Measurements from ENCODE around the gene SAMD4A.
A peak's percentile ranks its signal among the peaks of the same experiment; 100 is the strongest.

The SAMD4A gene

DNA sequence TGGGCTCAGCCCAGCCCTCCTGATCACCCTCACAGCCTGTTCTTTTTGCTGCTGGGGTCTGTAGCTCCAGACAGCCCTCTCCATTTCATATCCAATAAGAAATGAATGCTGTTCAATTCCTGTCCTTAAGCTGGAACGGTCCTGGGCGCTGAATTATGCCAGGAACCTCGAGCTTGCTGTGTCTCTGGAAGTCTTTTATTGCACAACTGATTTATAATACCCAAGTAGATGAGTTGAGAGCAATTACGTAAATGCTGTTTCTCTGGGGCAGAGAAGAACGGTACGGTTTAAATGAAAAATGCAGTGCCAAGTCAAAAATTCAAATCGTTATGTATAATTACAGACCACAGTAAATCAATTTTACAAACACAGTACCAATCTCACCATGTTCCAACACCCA, 161.0 kb downstream of the SAMD4A start:
- H4K20me1 ChIP-seq (ENCODE audit: low read depth, low read length) = no peaks in the 10 kb centered on the region
- H3K9me2 ChIP-seq (replicated peaks; ENCODE audit: insufficient read depth, low read length) = no peaks in the 10 kb centered on the region

DNA sequence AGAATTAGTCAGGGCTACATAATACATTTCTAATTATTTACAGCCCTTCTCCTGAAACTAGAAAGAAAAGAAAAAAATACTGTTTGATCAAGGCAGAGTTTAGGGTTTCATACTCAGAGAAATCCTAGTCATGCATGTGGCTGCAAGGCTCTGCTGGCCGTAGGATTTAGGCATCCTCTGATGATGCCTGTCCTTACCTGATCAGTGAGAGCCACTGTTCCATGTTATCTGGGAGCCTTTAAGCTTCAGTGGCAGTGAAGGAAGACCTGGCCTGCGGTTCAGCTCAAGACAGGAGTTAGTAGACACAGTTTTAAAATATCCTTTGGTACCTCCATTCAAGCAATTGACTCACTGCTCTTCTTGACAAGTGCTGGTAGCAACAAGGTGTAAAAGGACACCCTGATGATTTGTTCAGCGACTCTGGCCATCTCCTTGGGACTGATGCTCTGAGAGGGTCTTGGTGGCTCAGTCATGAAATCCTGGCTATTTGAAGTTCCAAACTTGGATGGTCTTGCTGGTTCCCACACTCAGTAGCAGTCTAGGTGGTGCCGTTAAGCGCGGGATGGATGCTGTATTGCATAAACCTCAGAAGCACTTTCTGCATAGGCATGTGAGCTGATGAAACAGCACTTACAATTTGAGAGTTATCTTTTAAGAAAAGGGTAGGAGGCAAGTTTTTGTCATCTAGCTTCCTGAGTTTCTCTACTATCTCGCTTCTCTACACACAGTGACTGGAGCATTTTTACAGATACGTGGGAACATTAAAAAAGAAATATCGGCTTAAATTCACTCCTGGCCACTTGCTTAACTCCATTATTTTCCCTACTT, 162.0 kb downstream of the SAMD4A start:
- Histone ChIP-seq H3K36me3 (ENCODE audit: low read length) (no peaks in the 10 kb centered on the region), H3F3A (ENCODE audit: insufficient read depth) (no peaks in the 10 kb centered on the region), H3K9ac (ENCODE audit: low read length) (no peak overlapping the region), H3K9me2 (replicated peaks; ENCODE audit: insufficient read depth, low read length) (no peaks in the 10 kb centered on the region), H3K4me2 (ENCODE audit: low read depth, low read length, poor library complexity, severe bottlenecking) (no peak overlapping the region), H4K20me1 (ENCODE audit: low read depth, low read length) (no peaks in the 10 kb centered on the region), H3K27me3 (ENCODE audit: low read length) (no peaks in the 10 kb centered on the region), H3K27ac (ENCODE audit: low read depth, low read length) (no peak overlapping the region), H3K9me3 (ENCODE audit: insufficient read depth, low read length) (no peaks in the 10 kb centered on the region), H3K79me2 (ENCODE audit: insufficient read depth, low read length) (no peaks in the 10 kb centered on the region), H3K4me3 (ENCODE audit: insufficient read depth, low read length, poor library complexity, severe bottlenecking) (no peak overlapping the region), H2AFZ (ENCODE audit: low read depth, low read length, severe bottlenecking) (no peak overlapping the region)
- TF ChIP-seq, protein P1, sequence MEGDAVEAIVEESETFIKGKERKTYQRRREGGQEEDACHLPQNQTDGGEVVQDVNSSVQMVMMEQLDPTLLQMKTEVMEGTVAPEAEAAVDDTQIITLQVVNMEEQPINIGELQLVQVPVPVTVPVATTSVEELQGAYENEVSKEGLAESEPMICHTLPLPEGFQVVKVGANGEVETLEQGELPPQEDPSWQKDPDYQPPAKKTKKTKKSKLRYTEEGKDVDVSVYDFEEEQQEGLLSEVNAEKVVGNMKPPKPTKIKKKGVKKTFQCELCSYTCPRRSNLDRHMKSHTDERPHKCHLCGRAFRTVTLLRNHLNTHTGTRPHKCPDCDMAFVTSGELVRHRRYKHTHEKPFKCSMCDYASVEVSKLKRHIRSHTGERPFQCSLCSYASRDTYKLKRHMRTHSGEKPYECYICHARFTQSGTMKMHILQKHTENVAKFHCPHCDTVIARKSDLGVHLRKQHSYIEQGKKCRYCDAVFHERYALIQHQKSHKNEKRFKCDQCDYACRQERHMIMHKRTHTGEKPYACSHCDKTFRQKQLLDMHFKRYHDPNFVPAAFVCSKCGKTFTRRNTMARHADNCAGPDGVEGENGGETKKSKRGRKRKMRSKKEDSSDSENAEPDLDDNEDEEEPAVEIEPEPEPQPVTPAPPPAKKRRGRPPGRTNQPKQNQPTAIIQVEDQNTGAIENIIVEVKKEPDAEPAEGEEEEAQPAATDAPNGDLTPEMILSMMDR (IDR thresholded peaks at IDR 0.05; ENCODE audit: insufficient read depth, low read length, poor library complexity, severe bottlenecking) = no peak
- TF ChIP-seq EZH2phosphoT487 (conservative IDR thresholded peaks at IDR 0.05; ENCODE audit: low read length) = no peak

More for the DNA sequence above, 161.0 kb downstream of the SAMD4A start:
- Histone ChIP-seq H3K36me3 (ENCODE audit: low read length) (no peaks in the 10 kb centered on the region), H3K79me2 (ENCODE audit: insufficient read depth, low read length) (no peaks in the 10 kb centered on the region), H3K27ac (ENCODE audit: low read depth, low read length) (no peak overlapping the region), H3K27me3 (ENCODE audit: low read length) (no peaks in the 10 kb centered on the region), H2AFZ (ENCODE audit: low read depth, low read length, severe bottlenecking) (no peak overlapping the region), H3F3A (ENCODE audit: insufficient read depth) (no peaks in the 10 kb centered on the region), H3K4me3 (ENCODE audit: insufficient read depth, low read length, poor library complexity, severe bottlenecking) (no peak overlapping the region), H3K9me3 (ENCODE audit: insufficient read depth, low read length) (no peaks in the 10 kb centered on the region), H3K4me2 (ENCODE audit: low read depth, low read length, poor library complexity, severe bottlenecking) (no peak overlapping the region), H3K9ac (ENCODE audit: low read length) (no peak overlapping the region)
- TF ChIP-seq EZH2phosphoT487 (conservative IDR thresholded peaks at IDR 0.05; ENCODE audit: low read length) = no peak
- TF ChIP-seq, protein P1 (IDR thresholded peaks at IDR 0.05; ENCODE audit: insufficient read depth, low read length, poor library complexity, severe bottlenecking) = no peak

DNA sequence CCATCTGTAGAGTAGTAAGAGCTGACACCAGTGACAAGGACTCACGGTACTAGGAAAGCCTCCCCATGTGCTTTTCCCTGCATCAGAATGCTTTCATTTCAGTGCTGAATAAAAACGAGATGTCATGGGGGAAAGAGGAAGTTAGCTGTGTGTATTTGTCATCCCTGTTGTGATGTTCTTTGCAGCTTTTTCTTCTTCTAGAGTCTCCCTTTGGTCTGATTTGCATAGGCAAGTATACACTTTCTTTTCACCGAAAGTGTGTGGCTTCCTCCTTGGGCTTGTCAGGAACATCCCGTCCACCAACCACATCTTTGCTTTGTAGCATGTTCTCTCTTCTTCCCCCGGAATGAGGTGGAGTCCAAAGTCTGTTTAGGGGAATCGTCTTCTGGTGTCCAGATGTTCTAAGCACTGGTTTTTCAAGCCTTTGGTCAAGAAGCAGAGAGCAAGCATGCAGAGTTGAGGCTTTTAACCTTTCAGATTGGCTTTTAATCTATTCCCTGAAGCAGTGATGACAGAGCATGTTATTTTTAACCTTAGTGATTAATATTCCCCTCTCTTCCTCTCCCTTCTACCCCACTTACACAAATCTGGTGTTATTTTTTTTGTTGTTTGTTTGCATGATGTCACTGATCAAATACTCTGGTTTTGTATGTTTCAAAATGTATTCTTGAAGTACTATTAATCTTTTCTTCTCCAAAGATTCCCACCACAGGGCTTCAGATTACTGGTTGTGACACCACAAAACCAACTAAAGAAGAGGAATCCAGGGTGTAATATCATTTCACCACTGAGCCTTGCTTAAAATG, 163.4 kb downstream of the SAMD4A start:
- Histone ChIP-seq H3K4me3 (ENCODE audit: insufficient read depth, low read length, poor library complexity, severe bottlenecking) (no peak overlapping the region), H3K36me3 (ENCODE audit: low read length) (no peaks in the 10 kb centered on the region), H3K9ac (ENCODE audit: low read length) (no peak overlapping the region), H3K9me3 (ENCODE audit: insufficient read depth, low read length) (no peaks in the 10 kb centered on the region), H3F3A (ENCODE audit: insufficient read depth) (no peaks in the 10 kb centered on the region), H3K79me2 (ENCODE audit: insufficient read depth, low read length) (no peaks in the 10 kb centered on the region), H3K27ac (ENCODE audit: low read depth, low read length) (no peak overlapping the region), H4K20me1 (ENCODE audit: low read depth, low read length) (no peaks in the 10 kb centered on the region), H3K27me3 (ENCODE audit: low read length) (no peaks in the 10 kb centered on the region), H3K9me2 (replicated peaks; ENCODE audit: insufficient read depth, low read length) (no peaks in the 10 kb centered on the region), H3K4me2 (ENCODE audit: low read depth, low read length, poor library complexity, severe bottlenecking) (peak overlapping the region; percentile 37), H2AFZ (ENCODE audit: low read depth, low read length, severe bottlenecking) (no peak overlapping the region)
- no peak for TF ChIP-seq EZH2phosphoT487 (conservative IDR thresholded peaks at IDR 0.05; ENCODE audit: low read length)
- TF ChIP-seq, protein P1 (IDR thresholded peaks at IDR 0.05; ENCODE audit: insufficient read depth, low read length, poor library complexity, severe bottlenecking) = no peak

Data from SU-DHL-6 (cell line).